PC-9 (cell line): ENCODE data around the gene MS4A15. TPM values are rescaled to one million over a fixed set of nuclear protein-coding genes. Genes with fewer than 3 reads are reported as not detected.

Experiments used
- BruUV-seq: library from RNA; stranded (reverse); fragments of 400-500 nt; replicated peaks from 2 replicates; lab custom pipeline; 2021; lab: Mats Ljungman, UMichigan
- CTCF ChIA-PET: fragments of 300-600 bp; sonication (Branson Sonifier 250); formaldehyde crosslinking; loops from one replicate; lab custom pipeline; 2022; ENCODE audit warnings: antibody characterized with exemption; lab: Charles Lee
- POLR2A ChIA-PET: fragments of 300-600 bp; sonication (Branson Sonifier 250); formaldehyde crosslinking; loops from one replicate; lab custom pipeline; 2022; ENCODE audit warnings: antibody characterized with exemption; ENCODE audit not compliant: unreplicated experiment; lab: Charles Lee
- DNase-seq, 2 experiments: peaks; one replicate each; pipeline versions ENCODE4 v3.0.0 to v3.0.0-alpha.2; 2015 to 2022; ENCODE audit warnings: mixed read lengths in 1 of 2
- H2AFZ ChIP-seq: fragments of 200-600 bp; sonication (generic); 2 replicates; pipeline ENCODE4 v1.8.1; 2017; ENCODE audit warnings: antibody characterized with exemption
- H3F3A ChIP-seq: fragments of 200-600 bp; sonication (generic); 2 replicates; pipeline ENCODE4 v1.8.1; 2017; ENCODE audit warnings: antibody characterized with exemption, mild to moderate bottlenecking, low read depth; ENCODE audit not compliant: insufficient read depth
- H3K27ac ChIP-seq: fragments of 200-600 bp; sonication (generic); 2 replicates; pipeline ENCODE4 v1.6.1; 2016; ENCODE audit warnings: mixed run types
- H3K27me3 ChIP-seq: fragments of 200-600 bp; sonication (generic); 2 replicates; pipeline ENCODE4 v1.6.1; 2016; ENCODE audit warnings: low read depth, mixed run types; ENCODE audit not compliant: insufficient read depth
- H3K36me3 ChIP-seq: fragments of 200-600 bp; sonication (generic); 2 replicates; pipeline ENCODE4 v1.6.1; 2016; ENCODE audit warnings: low read depth, mixed run types
- H3K4me1 ChIP-seq: fragments of 200-600 bp; sonication (generic); replicated peaks from 2 replicates; pipeline ENCODE4 v1.6.1; 2016; ENCODE audit warnings: mixed run types; ENCODE audit not compliant: insufficient read depth
- H3K4me2 ChIP-seq: fragments of 200-600 bp; sonication (generic); 2 replicates; pipeline ENCODE4 v1.6.1; 2017; ENCODE audit warnings: mixed run types
- H3K4me3 ChIP-seq: fragments of 200-600 bp; sonication (generic); 2 replicates; pipeline ENCODE4 v1.6.1; 2016; ENCODE audit warnings: mixed run types
- H3K79me2 ChIP-seq: fragments of 200-600 bp; sonication (generic); 2 replicates; pipeline ENCODE4 v1.6.1; 2017; ENCODE audit warnings: low read depth, mixed run types
- H3K9me2 ChIP-seq: fragments of 200-600 bp; sonication (generic); 2 replicates; pipeline ENCODE4 v1.8.1; 2017; ENCODE audit warnings: mild to moderate bottlenecking; ENCODE audit not compliant: insufficient read depth
- H3K9me3 ChIP-seq: fragments of 200-600 bp; sonication (generic); 2 replicates; pipeline ENCODE4 v1.8.1; 2016; ENCODE audit warnings: low read depth; ENCODE audit not compliant: insufficient read depth
- H4K20me1 ChIP-seq: fragments of 200-600 bp; sonication (generic); 2 replicates; pipeline ENCODE4 v1.8.1; 2017; ENCODE audit not compliant: insufficient read depth
- CTCF ChIP-seq: fragments of 200-600 bp; sonication (generic); conservative IDR thresholded peaks from 2 replicates; pipeline ENCODE4 v1.6.1; 2017; ENCODE audit warnings: mixed run types, antibody characterized with exemption, mild to moderate bottlenecking, moderate library complexity
- EZH2 ChIP-seq: fragments of 200-600 bp; sonication (generic); IDR thresholded peaks from 2 replicates; pipeline ENCODE4 v1.8.0; 2017; ENCODE audit warnings: antibody characterized with exemption, low read depth
- intact Hi-C: fragments of 100-400 bp; cut with micrococcal nuclease; formaldehyde crosslinking; loops from one replicate; pipeline ENCODE4 v1.10.0; 2022; ENCODE audit not compliant: unreplicated experiment
- total RNA-seq: library from RNA; stranded (reverse); gene quantifications from 2 replicates; pipeline ENCODE4 v1.2.3, GENCODE V29; 2021

Gene MS4A15
- total RNA-seq, 1 experiment from 2014 or later: not detected

- no peaks in the 10 kb centered on the region for H3K9me3 ChIP-seq
- H3F3A ChIP-seq: no peaks in the 10 kb centered on the region
- TF ChIP-seq EZH2 (no peak), CTCF (no peak)
- H3K4me2 ChIP-seq: no peak overlapping the region
- ChIA-PET CTCF (no interaction called here), POLR2A (no interaction called here)
- H2AFZ ChIP-seq: no peak overlapping the region
- H4K20me1 ChIP-seq: no peaks in the 10 kb centered on the region
- H3K27me3 ChIP-seq: peaks cover 35% of the 10 kb centered on the region
- no peaks in the 10 kb centered on the region for H3K36me3 ChIP-seq
- no peak for DNase-seq
- no peaks in the 10 kb centered on the region for H3K4me1 ChIP-seq
- H3K4me3 ChIP-seq: no peak overlapping the region
- no TSS peak for BruUV-seq
- intact Hi-C loops: no loop called here
- H3K79me2 ChIP-seq: no peaks in the 10 kb centered on the region
- H3K27ac ChIP-seq: no peak overlapping the region
- no peaks in the 10 kb centered on the region for H3K9me2 ChIP-seq
Measured at GRCh38 chr11:60781981-60782316, 25.3 kb downstream of the MS4A15 start.

DNA sequence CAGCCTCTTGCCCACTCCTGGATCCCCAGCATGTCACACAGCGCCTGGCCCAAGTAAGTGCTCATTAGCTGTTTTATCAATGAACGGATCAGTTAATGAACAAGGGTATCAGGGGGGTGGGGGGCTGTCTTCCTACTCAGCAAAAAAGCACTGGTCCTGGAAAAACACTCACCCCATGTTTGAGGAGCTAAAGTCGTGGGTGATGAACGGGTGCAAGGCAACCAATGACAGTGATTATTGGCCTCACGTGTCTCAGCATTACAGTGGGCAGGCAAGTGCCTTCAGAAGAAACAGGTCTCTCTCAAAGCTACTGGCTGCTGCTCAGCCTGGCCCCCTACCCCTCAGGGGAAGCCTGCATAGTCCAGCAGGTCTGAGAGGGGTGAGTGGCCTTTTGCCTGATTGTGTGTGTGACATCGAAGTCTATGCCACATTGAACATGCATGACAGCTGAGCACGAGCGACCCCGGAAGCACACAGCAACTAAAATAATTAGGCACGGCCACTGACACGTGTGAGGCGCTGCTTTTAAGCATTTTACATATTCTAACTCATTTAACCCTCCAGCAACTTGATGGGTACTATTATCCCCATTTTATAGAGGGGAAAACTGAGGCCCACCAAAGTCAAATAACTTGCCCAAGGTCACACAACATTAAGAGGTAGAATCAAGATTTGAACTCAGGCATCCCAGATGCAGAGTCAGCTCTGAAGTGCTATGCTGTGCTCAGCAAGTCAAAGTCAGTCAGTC is 25.9 kb downstream of the MS4A15 start:
- Histone ChIP-seq H3K4me3 (no peak overlapping the region), H3K9me2 (no peaks in the 10 kb centered on the region), H3K4me1 (no peaks in the 10 kb centered on the region), H4K20me1 (no peaks in the 10 kb centered on the region), H3K79me2 (no peaks in the 10 kb centered on the region), H3K4me2 (no peak overlapping the region), H3F3A (no peaks in the 10 kb centered on the region), H2AFZ (no peak overlapping the region), H3K36me3 (no peaks in the 10 kb centered on the region), H3K27me3 (peaks cover 35% of the 10 kb centered on the region), H3K27ac (no peak overlapping the region), H3K9me3 (no peaks in the 10 kb centered on the region)
- CTCF ChIA-PET: no interaction called here
- no peak for DNase-seq
- intact Hi-C loops: no loop called here
- TF ChIP-seq CTCF (no peak), EZH2 (no peak)
- POLR2A ChIA-PET: no interaction called here
- no TSS peak for BruUV-seq

GRCh38 chr11:60783141-60783484 is 26.4 kb downstream of the MS4A15 start:
- Histone ChIP-seq H3K9me2 (no peaks in the 10 kb centered on the region), H3K4me1 (no peaks in the 10 kb centered on the region), H3F3A (no peaks in the 10 kb centered on the region), H2AFZ (no peak overlapping the region), H3K36me3 (no peaks in the 10 kb centered on the region), H3K79me2 (no peaks in the 10 kb centered on the region), H3K4me2 (no peak overlapping the region), H4K20me1 (no peaks in the 10 kb centered on the region), H3K27me3 (peaks cover 35% of the 10 kb centered on the region), H3K4me3 (no peak overlapping the region), H3K9me3 (no peaks in the 10 kb centered on the region), H3K27ac (no peak overlapping the region)
- TF ChIP-seq CTCF: no peak
- TF ChIP-seq EZH2: no peak
- intact Hi-C loops: no loop called here
- ChIA-PET POLR2A (no interaction called here), CTCF (no interaction called here)
- no TSS peak for BruUV-seq
- no peak for DNase-seq
